HuH-7 (cell line): ENCODE data around the gene MCL1.
"Not testable (repeated sequence)": the region's sequence is repeated elsewhere in the genome, so short reads cannot be mapped to it uniquely, and the experiment has no call there.

Source experiments
- DNase-seq: peaks from one replicate; pipeline ENCODE4 v3.0.0; 2011; ENCODE audit warnings: low spot score

MCL1 gene

DNA sequence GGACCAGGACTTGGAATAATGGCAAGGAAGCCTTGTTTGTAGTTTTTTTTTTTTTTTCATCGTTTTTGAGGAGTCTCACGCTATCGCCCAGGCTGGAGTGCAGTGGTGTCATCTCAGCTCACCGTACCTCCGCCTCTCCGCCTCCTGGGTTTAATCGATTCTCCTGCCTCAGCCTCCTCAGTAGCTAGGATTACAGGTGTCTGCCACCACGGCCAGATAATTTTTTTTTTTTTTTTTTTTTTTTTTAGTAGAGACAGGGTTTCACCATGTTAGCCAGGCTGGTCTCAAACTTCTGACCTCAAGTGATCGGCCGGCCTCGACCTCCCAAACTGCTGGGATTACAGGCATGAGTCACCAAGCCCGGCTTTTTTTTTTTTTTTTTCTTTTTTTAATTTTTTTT lies 23.0 kb upstream of the MCL1 start:
- not testable (repeated sequence) for DNase-seq

DNA sequence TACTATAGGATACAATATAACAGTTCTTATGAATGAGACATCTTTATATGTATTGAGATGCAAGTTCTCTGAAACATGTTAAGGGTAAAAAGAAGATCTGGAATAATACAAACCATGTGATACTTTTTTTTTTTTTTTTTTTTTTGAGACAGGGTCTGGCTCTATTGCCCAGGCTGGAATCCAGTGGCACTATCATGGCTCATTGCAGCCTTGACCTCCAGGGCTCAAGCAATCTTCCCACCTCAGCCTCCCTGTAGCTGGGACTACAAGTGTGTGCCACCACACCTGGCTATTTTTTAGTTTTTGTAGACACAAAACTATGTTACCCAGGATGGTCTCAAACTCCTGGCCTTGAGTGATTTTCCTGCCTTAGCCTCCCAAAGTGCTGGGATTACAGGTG lies 22.1 kb upstream of the MCL1 start:
- no peak for DNase-seq

DNA sequence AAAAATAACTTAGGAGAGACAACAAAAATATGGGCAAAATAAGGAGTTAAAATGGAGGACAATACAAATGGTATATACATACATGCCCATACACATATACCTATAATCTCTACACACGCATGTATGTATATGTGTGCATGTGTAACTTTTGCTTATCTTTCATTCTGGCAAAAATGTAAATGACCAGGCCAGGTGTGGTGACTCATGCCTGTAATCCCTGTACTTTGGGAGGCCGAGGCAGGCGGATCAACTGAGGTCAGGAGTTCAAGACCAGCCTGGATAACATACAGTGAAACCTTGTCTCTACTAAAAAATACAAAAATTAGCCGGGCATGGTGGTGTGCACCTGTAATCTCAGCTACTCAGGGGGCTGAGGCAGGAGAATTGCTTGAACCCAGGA lies 18.9 kb upstream of the MCL1 start:
- not testable (repeated sequence) for DNase-seq

- no peak for DNase-seq
Measured at GRCh38 chr1:150596976-150597375, 17.6 kb upstream of the MCL1 start.

GRCh38 chr1:150596095-150596892 lies 16.9 kb upstream of the MCL1 start:
- DNase-seq, result no peak

- DNase-seq, result no peak
Measured at GRCh38 chr1:150582371-150582770, 3.0 kb upstream of the MCL1 start.

GRCh38 chr1:150581962-150582361 lies 2.6 kb upstream of the MCL1 start:
- not testable (repeated sequence) for DNase-seq

GRCh38 chr1:150581437-150581836 lies 2.0 kb upstream of the MCL1 start:
- not testable (repeated sequence) for DNase-seq

GRCh38 chr1:150580966-150581365 lies 1.6 kb upstream of the MCL1 start:
- DNase-seq, result not testable (repeated sequence)

DNA sequence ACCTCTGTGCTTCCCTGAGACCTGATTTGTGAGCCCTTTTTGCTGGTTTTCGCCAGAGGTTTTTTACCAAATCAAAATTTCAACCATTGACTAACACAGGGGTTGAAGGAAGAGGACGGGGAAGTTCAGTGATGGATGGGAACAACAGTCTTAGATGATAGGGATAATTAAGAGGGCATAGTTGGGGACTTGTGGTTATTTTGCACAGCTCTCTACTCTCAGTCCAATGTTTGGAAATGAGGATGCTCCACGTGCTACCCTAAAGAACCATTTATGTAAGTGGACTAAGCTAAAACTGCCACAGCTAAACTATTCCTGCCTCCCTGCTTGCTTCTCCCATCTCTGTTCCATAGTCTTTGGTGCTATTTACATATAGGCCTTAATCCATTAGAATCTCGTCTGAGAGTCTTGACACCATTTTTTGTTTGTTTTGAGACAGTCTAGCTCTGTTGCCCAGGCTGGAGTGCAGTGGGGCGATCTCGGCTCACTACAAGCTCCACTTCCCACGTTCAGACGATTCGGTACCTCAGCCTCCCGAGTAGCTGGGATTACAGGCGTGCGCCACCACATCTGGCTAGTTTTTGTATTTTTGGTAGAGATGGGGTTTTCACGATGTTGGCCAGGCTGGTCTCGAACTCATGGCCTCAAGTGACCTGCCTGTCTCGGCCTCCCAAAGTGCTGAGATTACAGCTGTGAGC lies 684 bp upstream of the MCL1 start:
- DNase-seq, result no peak

- no peak for DNase-seq
Measured at GRCh38 chr1:150578272-150579109, 919 bp downstream of the MCL1 start.

GRCh38 chr1:150577557-150578271 lies 1.7 kb downstream of the MCL1 start:
- no peak for DNase-seq

DNA sequence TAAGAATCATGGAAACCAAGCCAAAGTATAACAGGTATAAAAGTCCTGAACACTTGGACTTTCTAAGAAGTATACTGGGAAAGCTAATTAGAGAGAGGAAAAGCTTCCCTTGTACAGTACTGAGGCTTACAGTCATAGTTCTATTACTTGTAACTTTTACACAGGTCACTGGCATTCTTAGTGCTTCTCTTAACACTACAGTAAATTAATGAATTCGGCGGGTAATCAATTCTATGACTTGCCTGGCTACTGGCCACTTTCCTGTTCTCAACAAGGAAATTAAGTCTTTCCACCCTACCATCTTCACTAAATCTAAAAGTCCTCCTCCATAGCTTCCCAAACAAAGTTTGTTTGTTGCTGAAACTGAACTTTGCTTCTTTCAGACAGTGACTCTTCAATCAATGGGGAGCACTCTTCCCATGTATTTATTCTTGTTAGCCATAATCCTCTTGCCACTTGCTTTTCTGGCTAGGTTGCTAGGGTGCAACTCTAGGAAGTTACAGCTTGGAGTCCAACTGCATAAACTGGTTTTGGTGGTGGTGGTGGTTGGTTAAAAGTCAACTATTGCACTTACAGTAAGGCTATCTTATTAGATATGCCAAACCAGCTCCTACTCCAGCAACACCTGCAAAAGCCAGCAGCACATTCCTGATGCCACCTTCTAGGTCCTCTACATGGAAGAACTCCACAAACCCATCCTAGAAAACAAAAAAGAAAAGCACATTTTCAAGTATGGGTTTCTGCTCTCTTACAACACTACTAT lies 2.4 kb downstream of the MCL1 start:
- DNase-seq, result no peak

GRCh38 chr1:150576367-150576711 lies 3.1 kb downstream of the MCL1 start:
- DNase-seq, result no peak

- no peak for DNase-seq
Measured at GRCh38 chr1:150575518-150576366, 3.7 kb downstream of the MCL1 start.

- DNase-seq, result no peak
Measured at GRCh38 chr1:150575072-150575489, 4.3 kb downstream of the MCL1 start.

- no peak for DNase-seq
Measured at GRCh38 chr1:150574260-150575071, 4.9 kb downstream of the MCL1 start.

- not testable (repeated sequence) for DNase-seq
Measured at GRCh38 chr1:150573648-150574071, 5.8 kb downstream of the MCL1 start.

GRCh38 chr1:150572918-150573647 lies 6.3 kb downstream of the MCL1 start:
- no peak for DNase-seq
